BE2C (cell line): ENCODE measurements around the gene LMO1. TPM values are rescaled to one million over a fixed set of nuclear protein-coding genes. Genes with fewer than 3 reads are reported as not detected.

Source experiments
- DNase-seq: peaks from one replicate; pipeline ENCODE4 v3.0.0-alpha.2; 2020
- H3K27me3 ChIP-seq: fragments of 250-450 bp; sonication (Bioruptor Pico); 2 replicates; pipeline ENCODE4 v1.5.1; 2020; ENCODE audit warnings: mild to moderate bottlenecking
- H3K36me3 ChIP-seq: fragments of 250-450 bp; sonication (Bioruptor Pico); 2 replicates; pipeline ENCODE4 v1.5.1; 2020; ENCODE audit warnings: mild to moderate bottlenecking
- H3K4me1 ChIP-seq: fragments of 250-450 bp; sonication (Bioruptor Pico); 2 replicates; pipeline ENCODE4 v1.5.1; 2020
- H3K4me3 ChIP-seq: 2 replicates; pipeline ENCODE4 v1.5.1; 2011; ENCODE audit warnings: low read depth, low read length
- H3K9me3 ChIP-seq: fragments of 250-450 bp; sonication (Bioruptor Pico); 2 replicates; pipeline ENCODE4 v1.5.1; 2020
- CTCF ChIP-seq: IDR thresholded peaks from 2 replicates; pipeline ENCODE4 v1.5.1; 2012; ENCODE audit warnings: mild to moderate bottlenecking, low read depth, low read length
- polyA plus RNA-seq: library from polyadenylated mRNA; unstranded; fragments of >200 nt; gene quantifications from one replicate; pipeline ENCODE4 v1.2.1, GENCODE V29; 2012; ENCODE audit warnings: low read depth, missing spikeins; ENCODE audit not compliant: insufficient read length, insufficient read depth

The LMO1 gene
- polyA plus RNA-seq: 4.4 TPM

- H3K4me1 ChIP-seq: no peaks in the 10 kb centered on the region
- TF ChIP-seq CTCF: peak; percentile 79
- H3K9me3 ChIP-seq: no peaks in the 10 kb centered on the region
- DNase-seq: peak; percentile 86
- no peaks in the 10 kb centered on the region for H3K36me3 ChIP-seq
- peak within 1 kb of the TSS; percentile 54 for H3K4me3 ChIP-seq
- H3K27me3 ChIP-seq: peaks cover 20% of the 10 kb centered on the region
These were observed at the start of gene LMO1 for GRCh38 chr11:8263769-8264410. TSS of gene LMO1 (minus strand) at chr11:8263878. CDS start at chr11:8263362, 516 bp downstream.

- Histone ChIP-seq H3K9me3 (no peaks in the 10 kb centered on the region), H3K4me1 (peaks cover 6% of the 10 kb centered on the region), H3K36me3 (no peaks in the 10 kb centered on the region), H3K27me3 (no peaks in the 10 kb centered on the region), H3K4me3 (no peak overlapping the region)
- no peak for DNase-seq
- no peak for TF ChIP-seq CTCF
These were observed 49.3 kb upstream of the LMO1 start for GRCh38 chr11:8312986-8313385.

GRCh38 chr11:8311366-8311765, 47.7 kb upstream of the LMO1 start:
- Histone ChIP-seq H3K9me3 (no peaks in the 10 kb centered on the region), H3K4me1 (peaks cover 5% of the 10 kb centered on the region), H3K36me3 (no peaks in the 10 kb centered on the region), H3K27me3 (no peaks in the 10 kb centered on the region), H3K4me3 (no peak overlapping the region)
- no peak for TF ChIP-seq CTCF
- DNase-seq: no peak

- TF ChIP-seq CTCF: no peak
- H3K27me3 ChIP-seq: no peaks in the 10 kb centered on the region
- no peaks in the 10 kb centered on the region; the same call in 1 of the 2 replicates for H3K4me1 ChIP-seq
- H3K4me3 ChIP-seq: no peak overlapping the region
- DNase-seq: no peak
- H3K36me3 ChIP-seq: no peaks in the 10 kb centered on the region
- H3K9me3 ChIP-seq: no peaks in the 10 kb centered on the region
These were observed 47.1 kb upstream of the LMO1 start for GRCh38 chr11:8310743-8311298.

- H3K27me3 ChIP-seq: no peaks in the 10 kb centered on the region
- no peak for DNase-seq
- no peaks in the 10 kb centered on the region; the same call in 1 of the 2 replicates for H3K4me1 ChIP-seq
- no peaks in the 10 kb centered on the region for H3K9me3 ChIP-seq
- peak; percentile 43 for TF ChIP-seq CTCF
- H3K4me3 ChIP-seq: no peak overlapping the region
- H3K36me3 ChIP-seq: no peaks in the 10 kb centered on the region
These were observed 46.2 kb upstream of the LMO1 start for GRCh38 chr11:8309862-8310261.

GRCh38 chr11:8309311-8309710, 45.6 kb upstream of the LMO1 start:
- no peak for TF ChIP-seq CTCF
- Histone ChIP-seq H3K9me3 (no peaks in the 10 kb centered on the region), H3K4me3 (no peak overlapping the region), H3K36me3 (no peaks in the 10 kb centered on the region), H3K27me3 (no peaks in the 10 kb centered on the region), H3K4me1 (no peaks in the 10 kb centered on the region)
- DNase-seq: no peak
